HEK293 (cell line): Measurements from ENCODE around the gene NDC1.

ENCODE experiments used
- CTCF ChIA-PET: fragments of 350-600 bp; formaldehyde crosslinking; extraction: SDS; loops from one replicate; lab custom pipeline; 2021; ENCODE audit warnings: antibody characterized with exemption; lab: Yijun Ruan, JAX
- POLR2A ChIA-PET: fragments of 300-600 bp; formaldehyde crosslinking; extraction: SDS; loops from one replicate; lab custom pipeline; 2020; ENCODE audit warnings: antibody characterized with exemption, inconsistent platforms; lab: Yijun Ruan, JAX
- H3K27ac ChIP-seq: fragments of 200-500 bp; sonication (Bioruptor generic); 2 replicates; pipeline ENCODE4 v1.5.1; 2014; ENCODE audit warnings: low read depth, low read length, control low read depth, inconsistent platforms; ENCODE audit errors: extremely low read depth
- H3K36me3 ChIP-seq, 2 experiments: fragments of 200-500 bp in 1 of 2; sonication (Bioruptor generic) in 1 of 2; 1 replicate in 1 of 2; 2 replicates in 1 of 2; pipeline ENCODE4 v1.5.1; 2014 to 2017; ENCODE audit warnings: inconsistent platforms in 2 of 2, low read length in 2 of 2; ENCODE audit not compliant: control insufficient read depth in 2 of 2, insufficient read depth in 1 of 2
- H3K4me1 ChIP-seq: fragments of 200-500 bp; sonication (Bioruptor generic); 2 replicates; pipeline ENCODE4 v1.5.1; 2014; ENCODE audit warnings: mild to moderate bottlenecking, low read length, inconsistent platforms; ENCODE audit not compliant: control insufficient read depth, insufficient read depth
- H3K4me3 ChIP-seq: 2 replicates; pipeline ENCODE4 v1.5.1; 2011; ENCODE audit warnings: low read depth, mild to moderate bottlenecking, control low read depth, low read length, moderate library complexity
- H3K9me3 ChIP-seq: fragments of 200-500 bp; sonication (Bioruptor generic); 2 replicates; pipeline ENCODE4 v1.5.1; 2014; ENCODE audit warnings: low read depth, low read length, inconsistent platforms; ENCODE audit not compliant: control insufficient read depth, insufficient read depth
- GLIS1 ChIP-seq: fragments of 450-650 bp; formaldehyde crosslinking; IDR thresholded peaks from 2 replicates; pipeline ENCODE4 v1.5.1; 2016; ENCODE audit warnings: missing biosample characterization, missing genetic modification characterization
- KLF8 ChIP-seq: fragments of 450-650 bp; formaldehyde crosslinking; IDR thresholded peaks from 2 replicates; pipeline ENCODE4 v1.5.1; 2016; ENCODE audit warnings: missing biosample characterization, missing genetic modification characterization
- SCRT1 ChIP-seq: fragments of 450-650 bp; formaldehyde crosslinking; IDR thresholded peaks from 2 replicates; pipeline ENCODE4 v1.5.1; 2016; ENCODE audit warnings: missing biosample characterization, missing genetic modification characterization, borderline replicate concordance
- SETDB1 ChIP-seq: IDR thresholded peaks from one replicate; pipeline ENCODE4 v1.6.1; 2017; ENCODE audit warnings: mild to moderate bottlenecking, low read length, moderate library complexity, mixed read lengths; ENCODE audit not compliant: insufficient read length
- TCF7L2 ChIP-seq: IDR thresholded peaks from 2 replicates; pipeline ENCODE4 v1.6.1; 2011; ENCODE audit warnings: low read depth, mild to moderate bottlenecking, inconsistent platforms, low read length, moderate library complexity, borderline replicate concordance
- ZBTB17 ChIP-seq: fragments of 450-650 bp; formaldehyde crosslinking; IDR thresholded peaks from 2 replicates; pipeline ENCODE4 v1.5.1; 2016; ENCODE audit warnings: missing biosample characterization, missing genetic modification characterization
- ZBTB8A ChIP-seq: fragments of 450-650 bp; formaldehyde crosslinking; IDR thresholded peaks from 2 replicates; pipeline ENCODE4 v1.5.1; 2016; ENCODE audit warnings: missing biosample characterization, missing genetic modification characterization
- ZFHX2 ChIP-seq: fragments of 450-650 bp; formaldehyde crosslinking; conservative IDR thresholded peaks from 2 replicates; pipeline ENCODE4 v1.5.1; 2016; ENCODE audit warnings: missing biosample characterization, missing genetic modification characterization
- ZNF146 ChIP-seq: fragments of 450-650 bp; formaldehyde crosslinking; IDR thresholded peaks from 2 replicates; pipeline ENCODE4 v1.5.1; 2016; ENCODE audit warnings: missing biosample characterization, missing genetic modification characterization
- ZNF266 ChIP-seq: fragments of 450-650 bp; formaldehyde crosslinking; IDR thresholded peaks from 2 replicates; pipeline ENCODE4 v1.5.1; 2016; ENCODE audit warnings: missing biosample characterization, missing genetic modification characterization, low read depth
- ZNF324 ChIP-seq: fragments of 450-650 bp; formaldehyde crosslinking; IDR thresholded peaks from 2 replicates; pipeline ENCODE4 v1.5.1; 2016; ENCODE audit warnings: missing biosample characterization, missing genetic modification characterization
- ZNF341 ChIP-seq: fragments of 450-650 bp; formaldehyde crosslinking; IDR thresholded peaks from 2 replicates; pipeline ENCODE4; 2016; ENCODE audit warnings: low read depth, missing biosample characterization, missing genetic modification characterization
- ZNF529 ChIP-seq: fragments of 450-650 bp; formaldehyde crosslinking; IDR thresholded peaks from 2 replicates; pipeline ENCODE4 v1.5.1; 2017; ENCODE audit warnings: missing genetic modification characterization, missing biosample characterization; ENCODE audit not compliant: insufficient replicate concordance
- ZNF585B ChIP-seq: fragments of 450-650 bp; formaldehyde crosslinking; IDR thresholded peaks from 2 replicates; pipeline ENCODE4 v1.5.1; 2016; ENCODE audit warnings: missing biosample characterization, missing genetic modification characterization
- ZNF626 ChIP-seq: fragments of 450-650 bp; sonication (Bioruptor Pico); formaldehyde crosslinking; IDR thresholded peaks from 2 replicates; pipeline ENCODE4 v1.5.1; 2018; ENCODE audit warnings: missing biosample characterization, missing genetic modification characterization, inconsistent platforms
- ZNF677 ChIP-seq: fragments of 450-650 bp; IDR thresholded peaks from 2 replicates; pipeline ENCODE4 v1.5.0; 2018; ENCODE audit warnings: missing biosample characterization, mild to moderate bottlenecking, missing genetic modification characterization, moderate library complexity
- ZSCAN23 ChIP-seq: fragments of 450-650 bp; formaldehyde crosslinking; IDR thresholded peaks from 2 replicates; pipeline ENCODE4 v1.5.1; 2016; ENCODE audit warnings: missing biosample characterization, missing genetic modification characterization
- ZXDB ChIP-seq: fragments of 450-650 bp; formaldehyde crosslinking; IDR thresholded peaks from 2 replicates; pipeline ENCODE4 v1.5.1; 2016; ENCODE audit warnings: missing biosample characterization, missing genetic modification characterization
- TF ChIP-seq, protein P1 (sequence below): fragments of 450-650 bp; formaldehyde crosslinking; IDR thresholded peaks from 2 replicates; pipeline ENCODE4 v1.5.1; 2017; ENCODE audit warnings: missing biosample characterization, mild to moderate bottlenecking, missing genetic modification characterization, moderate library complexity
- TF ChIP-seq, protein P2 (sequence below): fragments of 450-650 bp; formaldehyde crosslinking; IDR thresholded peaks from 2 replicates; pipeline ENCODE4 v1.5.1; 2016; ENCODE audit warnings: missing biosample characterization, missing genetic modification characterization
- TF ChIP-seq, protein P3 (sequence below): IDR thresholded peaks from 2 replicates; pipeline ENCODE4 v1.6.1; 2011; ENCODE audit warnings: mild to moderate bottlenecking, low read depth, low read length, borderline replicate concordance
- TF ChIP-seq, protein P4 (sequence below): sonication (generic); formaldehyde crosslinking; IDR thresholded peaks from 2 replicates; pipeline ENCODE4 v1.8.1; 2022; ENCODE audit warnings: mild to moderate bottlenecking, moderate library complexity, missing genetic modification reagents
- TF ChIP-seq, protein P5 (sequence below): fragments of 450-650 bp; formaldehyde crosslinking; IDR thresholded peaks from 2 replicates; pipeline ENCODE4 v1.5.1; 2016; ENCODE audit warnings: missing biosample characterization, missing genetic modification characterization
- TF ChIP-seq, protein P6 (sequence below): fragments of 450-650 bp; IDR thresholded peaks from 2 replicates; pipeline ENCODE4 v1.5.1; 2018; ENCODE audit warnings: missing biosample characterization, mild to moderate bottlenecking, missing genetic modification characterization

The NDC1 gene

DNA sequence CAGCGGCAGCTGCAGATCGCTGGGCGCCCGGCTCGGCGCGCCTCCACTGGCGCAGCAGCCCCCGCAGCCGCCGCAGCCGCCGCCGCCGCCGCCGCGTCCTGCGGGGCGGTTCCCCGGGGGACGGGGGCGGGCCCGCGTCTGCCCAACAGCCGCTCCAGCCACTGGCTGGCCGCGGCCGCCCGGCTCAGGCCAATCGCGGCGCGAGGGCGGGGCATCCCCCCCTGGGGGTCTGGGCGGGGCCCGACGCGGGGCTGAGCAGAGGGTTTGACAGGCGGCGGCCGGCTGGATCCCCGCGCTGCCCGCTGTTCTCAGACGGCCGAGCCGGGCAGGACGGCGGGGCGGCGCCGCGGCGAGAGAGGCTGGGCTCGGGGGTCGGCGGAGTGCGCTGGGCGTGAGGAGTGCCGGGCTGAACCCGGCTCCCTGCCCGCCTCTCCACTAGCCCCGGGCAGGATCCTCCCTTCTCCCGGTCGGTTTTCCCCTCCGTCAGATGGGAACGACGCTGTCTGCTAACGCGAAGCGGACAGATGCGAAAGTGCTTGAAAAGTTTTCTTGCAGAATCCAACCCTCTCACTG is 98.9 kb downstream of the NDC1 start, which contains the start of gene GLIS1 (continued):
- TF ChIP-seq, protein P1, sequence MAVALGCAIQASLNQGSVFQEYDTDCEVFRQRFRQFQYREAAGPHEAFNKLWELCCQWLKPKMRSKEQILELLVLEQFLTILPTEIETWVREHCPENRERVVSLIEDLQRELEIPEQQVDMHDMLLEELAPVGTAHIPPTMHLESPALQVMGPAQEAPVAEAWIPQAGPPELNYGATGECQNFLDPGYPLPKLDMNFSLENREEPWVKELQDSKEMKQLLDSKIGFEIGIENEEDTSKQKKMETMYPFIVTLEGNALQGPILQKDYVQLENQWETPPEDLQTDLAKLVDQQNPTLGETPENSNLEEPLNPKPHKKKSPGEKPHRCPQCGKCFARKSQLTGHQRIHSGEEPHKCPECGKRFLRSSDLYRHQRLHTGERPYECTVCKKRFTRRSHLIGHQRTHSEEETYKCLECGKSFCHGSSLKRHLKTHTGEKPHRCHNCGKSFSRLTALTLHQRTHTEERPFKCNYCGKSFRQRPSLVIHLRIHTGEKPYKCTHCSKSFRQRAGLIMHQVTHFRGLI: peak; percentile 63; the same call in 1 of the 2 replicates
- TF ChIP-seq ZSCAN23 (tag by site-specific recombination) (no peak), KLF8 (tag by site-specific recombination) (no peak), ZNF677 (peak; percentile 77), GLIS1 (tag by site-specific recombination) (peak; percentile 58; the same call in 1 of the 2 replicates), ZNF341 (tag by site-specific recombination) (peak; percentile 69)

DNA sequence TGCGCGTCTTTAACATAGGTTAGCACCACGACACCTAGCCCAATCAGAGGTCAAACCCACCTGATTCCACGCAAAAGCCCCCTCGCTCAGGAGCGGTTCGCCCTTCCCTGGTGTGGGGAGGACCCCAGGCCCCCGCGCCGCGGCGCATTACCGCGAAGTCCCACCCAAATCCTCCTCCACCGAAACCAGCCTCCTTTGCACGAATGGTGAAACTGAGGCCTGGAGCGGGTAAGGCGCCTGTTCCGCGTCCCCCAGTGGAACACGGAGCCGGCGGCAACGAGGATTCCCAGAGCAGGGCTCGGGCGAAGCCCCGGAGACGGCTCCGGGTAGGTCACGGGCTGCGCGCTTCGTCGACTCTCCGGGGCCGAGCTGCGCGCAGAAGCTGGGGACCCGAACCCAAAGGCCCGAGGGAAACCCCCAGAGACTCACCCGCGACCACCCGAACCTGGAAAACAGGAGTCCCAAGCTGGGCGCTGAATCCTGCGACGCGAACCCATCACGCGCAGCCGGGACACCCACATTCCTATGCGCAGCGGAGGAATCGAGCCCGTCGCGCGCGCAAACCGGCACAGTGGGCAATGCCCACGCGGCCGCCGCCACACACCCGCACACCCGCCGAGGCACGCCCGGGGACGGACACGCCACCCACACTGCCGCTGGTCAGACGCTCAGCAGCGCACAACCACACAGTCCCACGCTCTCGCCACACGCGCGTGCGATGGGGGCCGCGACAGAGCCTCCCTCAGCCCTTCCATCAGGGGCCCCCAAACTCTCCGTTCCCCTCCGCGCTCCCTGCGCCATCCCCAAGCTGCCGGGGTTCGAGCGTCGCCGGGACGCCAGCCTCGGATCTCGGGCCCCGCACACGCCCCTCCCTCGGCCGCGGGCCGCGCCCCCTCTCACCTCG is 99.6 kb downstream of the NDC1 start:
- H3K36me3 ChIP-seq: no peaks in the 10 kb centered on the region
- ChIA-PET CTCF (interaction anchor here (0.6 to 0.7 kb wide), 2 partner anchors 10 kb away, joined by 3 to 4 read pairs; no protein-coding TSS in a partner anchor), POLR2A (no interaction called here)
- peak overlapping the region; percentile 60 for H3K4me3 ChIP-seq
- no peak overlapping the region; the same call in 1 of the 2 replicates for H3K27ac ChIP-seq
- no peaks in the 10 kb centered on the region for H3K9me3 ChIP-seq
- peaks cover 18% of the 10 kb centered on the region for H3K4me1 ChIP-seq
- TF ChIP-seq ZNF266 (tag by site-specific recombination) (no peak), ZNF341 (tag by site-specific recombination) (0 out of 2 replicates have a peak, but pooled peaks have one; percentile 4), SCRT1 (tag by site-specific recombination) (no peak), ZNF626 (tag by site-specific recombination) (no peak), ZBTB17 (tag by site-specific recombination) (no peak), ZNF324 (tag by site-specific recombination) (no peak), TCF7L2 (no peak), ZNF146 (tag by site-specific recombination) (no peak), SETDB1 (no peak), ZXDB (tag by site-specific recombination) (no peak), KLF8 (tag by site-specific recombination) (peak; percentile 11; the same call in 1 of the 2 replicates), ZNF529 (tag by site-specific recombination) (no peak), ZFHX2 (tag by site-specific recombination) (peak; percentile 69), ZNF585B (0 out of 2 replicates have a peak, but pooled peaks have one; percentile 8), ZBTB8A (tag by site-specific recombination) (no peak; the same call in 1 of the 2 replicates)
- TF ChIP-seq, protein P2, sequence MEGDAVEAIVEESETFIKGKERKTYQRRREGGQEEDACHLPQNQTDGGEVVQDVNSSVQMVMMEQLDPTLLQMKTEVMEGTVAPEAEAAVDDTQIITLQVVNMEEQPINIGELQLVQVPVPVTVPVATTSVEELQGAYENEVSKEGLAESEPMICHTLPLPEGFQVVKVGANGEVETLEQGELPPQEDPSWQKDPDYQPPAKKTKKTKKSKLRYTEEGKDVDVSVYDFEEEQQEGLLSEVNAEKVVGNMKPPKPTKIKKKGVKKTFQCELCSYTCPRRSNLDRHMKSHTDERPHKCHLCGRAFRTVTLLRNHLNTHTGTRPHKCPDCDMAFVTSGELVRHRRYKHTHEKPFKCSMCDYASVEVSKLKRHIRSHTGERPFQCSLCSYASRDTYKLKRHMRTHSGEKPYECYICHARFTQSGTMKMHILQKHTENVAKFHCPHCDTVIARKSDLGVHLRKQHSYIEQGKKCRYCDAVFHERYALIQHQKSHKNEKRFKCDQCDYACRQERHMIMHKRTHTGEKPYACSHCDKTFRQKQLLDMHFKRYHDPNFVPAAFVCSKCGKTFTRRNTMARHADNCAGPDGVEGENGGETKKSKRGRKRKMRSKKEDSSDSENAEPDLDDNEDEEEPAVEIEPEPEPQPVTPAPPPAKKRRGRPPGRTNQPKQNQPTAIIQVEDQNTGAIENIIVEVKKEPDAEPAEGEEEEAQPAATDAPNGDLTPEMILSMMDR (tag by site-specific recombination): no peak
- TF ChIP-seq, protein P3, sequence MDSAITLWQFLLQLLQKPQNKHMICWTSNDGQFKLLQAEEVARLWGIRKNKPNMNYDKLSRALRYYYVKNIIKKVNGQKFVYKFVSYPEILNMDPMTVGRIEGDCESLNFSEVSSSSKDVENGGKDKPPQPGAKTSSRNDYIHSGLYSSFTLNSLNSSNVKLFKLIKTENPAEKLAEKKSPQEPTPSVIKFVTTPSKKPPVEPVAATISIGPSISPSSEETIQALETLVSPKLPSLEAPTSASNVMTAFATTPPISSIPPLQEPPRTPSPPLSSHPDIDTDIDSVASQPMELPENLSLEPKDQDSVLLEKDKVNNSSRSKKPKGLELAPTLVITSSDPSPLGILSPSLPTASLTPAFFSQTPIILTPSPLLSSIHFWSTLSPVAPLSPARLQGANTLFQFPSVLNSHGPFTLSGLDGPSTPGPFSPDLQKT: no peak
- TF ChIP-seq, protein P4, sequence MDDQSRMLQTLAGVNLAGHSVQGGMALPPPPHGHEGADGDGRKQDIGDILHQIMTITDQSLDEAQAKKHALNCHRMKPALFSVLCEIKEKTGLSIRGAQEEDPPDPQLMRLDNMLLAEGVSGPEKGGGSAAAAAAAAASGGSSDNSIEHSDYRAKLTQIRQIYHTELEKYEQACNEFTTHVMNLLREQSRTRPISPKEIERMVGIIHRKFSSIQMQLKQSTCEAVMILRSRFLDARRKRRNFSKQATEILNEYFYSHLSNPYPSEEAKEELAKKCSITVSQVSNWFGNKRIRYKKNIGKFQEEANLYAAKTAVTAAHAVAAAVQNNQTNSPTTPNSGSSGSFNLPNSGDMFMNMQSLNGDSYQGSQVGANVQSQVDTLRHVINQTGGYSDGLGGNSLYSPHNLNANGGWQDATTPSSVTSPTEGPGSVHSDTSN (CRISPR knock-in tag): no peak
- TF ChIP-seq, protein P5, sequence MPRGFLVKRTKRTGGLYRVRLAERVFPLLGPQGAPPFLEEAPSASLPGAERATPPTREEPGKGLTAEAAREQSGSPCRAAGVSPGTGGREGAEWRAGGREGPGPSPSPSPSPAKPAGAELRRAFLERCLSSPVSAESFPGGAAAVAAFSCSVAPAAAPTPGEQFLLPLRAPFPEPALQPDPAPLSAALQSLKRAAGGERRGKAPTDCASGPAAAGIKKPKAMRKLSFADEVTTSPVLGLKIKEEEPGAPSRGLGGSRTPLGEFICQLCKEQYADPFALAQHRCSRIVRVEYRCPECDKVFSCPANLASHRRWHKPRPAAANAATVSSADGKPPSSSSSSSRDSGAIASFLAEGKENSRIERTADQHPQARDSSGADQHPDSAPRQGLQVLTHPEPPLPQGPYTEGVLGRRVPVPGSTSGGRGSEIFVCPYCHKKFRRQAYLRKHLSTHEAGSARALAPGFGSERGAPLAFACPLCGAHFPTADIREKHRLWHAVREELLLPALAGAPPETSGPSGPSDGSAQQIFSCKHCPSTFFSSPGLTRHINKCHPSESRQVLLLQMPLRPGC (tag by site-specific recombination): no peak
- TF ChIP-seq, protein P6, sequence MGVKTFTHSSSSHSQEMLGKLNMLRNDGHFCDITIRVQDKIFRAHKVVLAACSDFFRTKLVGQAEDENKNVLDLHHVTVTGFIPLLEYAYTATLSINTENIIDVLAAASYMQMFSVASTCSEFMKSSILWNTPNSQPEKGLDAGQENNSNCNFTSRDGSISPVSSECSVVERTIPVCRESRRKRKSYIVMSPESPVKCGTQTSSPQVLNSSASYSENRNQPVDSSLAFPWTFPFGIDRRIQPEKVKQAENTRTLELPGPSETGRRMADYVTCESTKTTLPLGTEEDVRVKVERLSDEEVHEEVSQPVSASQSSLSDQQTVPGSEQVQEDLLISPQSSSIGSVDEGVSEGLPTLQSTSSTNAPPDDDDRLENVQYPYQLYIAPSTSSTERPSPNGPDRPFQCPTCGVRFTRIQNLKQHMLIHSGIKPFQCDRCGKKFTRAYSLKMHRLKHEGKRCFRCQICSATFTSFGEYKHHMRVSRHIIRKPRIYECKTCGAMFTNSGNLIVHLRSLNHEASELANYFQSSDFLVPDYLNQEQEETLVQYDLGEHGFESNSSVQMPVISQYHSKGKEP (tag by site-specific recombination): no peak
